Liver (tissue), 9 donors: ENCODE measurements around the gene WFS1. TPM values are rescaled to one million over a fixed set of nuclear protein-coding genes. Genes with fewer than 3 reads are reported as not detected.

Source experiments
- DNase-seq: peaks from one replicate; pipeline ENCODE4 v3.0.0-alpha.2; 2017; ENCODE audit warnings: low spot score
- H3K27ac ChIP-seq, 2 donors: one replicate each; pipeline ENCODE4 v1.7.0; 2013; ENCODE audit warnings: inconsistent platforms in 2 of 2, low read length in 2 of 2, control low read depth in 1 of 2, low read depth in 1 of 2, mild to moderate bottlenecking in 1 of 2
- H3K27me3 ChIP-seq, 4 donors: one replicate each; pipeline versions ENCODE4 v1.6.1 to v1.7.0; 2013; ENCODE audit warnings: low read length in 3 of 4, inconsistent platforms in 1 of 4, mild to moderate bottlenecking in 1 of 4, moderate library complexity in 1 of 4; ENCODE audit not compliant: control insufficient read depth in 4 of 4, insufficient read depth in 4 of 4
- H3K36me3 ChIP-seq, 4 donors: one replicate each; pipeline versions ENCODE4 v1.6.1 to v1.7.0; 2013; ENCODE audit warnings: low read length in 3 of 4, mild to moderate bottlenecking in 3 of 4, low read depth in 1 of 4, moderate library complexity in 1 of 4; ENCODE audit not compliant: control insufficient read depth in 4 of 4, insufficient read depth in 3 of 4
- H3K4me1 ChIP-seq, 4 donors: one replicate each; pipeline versions ENCODE4 v1.6.1 to v1.7.0; 2013; ENCODE audit warnings: low read length in 3 of 4, mild to moderate bottlenecking in 3 of 4, moderate library complexity in 1 of 4; ENCODE audit not compliant: control insufficient read depth in 4 of 4, insufficient read depth in 4 of 4
- H3K4me3 ChIP-seq, 3 donors: one replicate each; pipeline versions ENCODE4 v1.6.1 to v1.7.0; 2013; ENCODE audit warnings: low read length in 3 of 3, control low read depth in 1 of 3, low read depth in 1 of 3, mild to moderate bottlenecking in 1 of 3
- H3K9ac ChIP-seq, 2 donors: one replicate each; pipeline ENCODE4 v1.7.0; 2013; ENCODE audit warnings: low read length in 2 of 2, mild to moderate bottlenecking in 2 of 2, moderate library complexity in 2 of 2, control low read depth in 1 of 2, low read depth in 1 of 2
- H3K9me3 ChIP-seq, 4 donors: one replicate each; pipeline versions ENCODE4 v1.6.1 to v1.7.0; 2013; ENCODE audit warnings: low read length in 3 of 4; ENCODE audit not compliant: control insufficient read depth in 4 of 4
- EGR1 ChIP-seq, 2 donors: IDR thresholded peaks; 2 replicates each; pipeline ENCODE4 v1.6.1; 2016 to 2018; ENCODE audit warnings: antibody characterized with exemption in 2 of 2, low read depth in 2 of 2
- FOXA1 ChIP-seq: IDR thresholded peaks from 2 replicates; pipeline ENCODE4 v1.6.1; 2016; ENCODE audit warnings: antibody characterized with exemption
- HNF4A ChIP-seq, 2 donors: conservative IDR thresholded peaks; 2 replicates each; pipeline ENCODE4 v1.6.1; 2016; ENCODE audit warnings: antibody characterized with exemption in 2 of 2, mild to moderate bottlenecking in 2 of 2
- HNF4G ChIP-seq: IDR thresholded peaks from 2 replicates; pipeline ENCODE4 v1.6.1; 2016; ENCODE audit warnings: antibody characterized with exemption
- JUND ChIP-seq, 2 donors: IDR thresholded peaks; 2 replicates each; pipeline ENCODE4 v1.6.1; 2016; ENCODE audit warnings: antibody characterized with exemption in 2 of 2
- RAD21 ChIP-seq, 2 donors: IDR thresholded peaks; 2 replicates each; pipeline ENCODE4 v1.6.1; 2016; ENCODE audit warnings: antibody characterized with exemption in 2 of 2, mild to moderate bottlenecking in 2 of 2
- SP1 ChIP-seq: IDR thresholded peaks from 2 replicates; pipeline ENCODE4 v1.6.1; 2018; ENCODE audit warnings: antibody characterized with exemption, mild to moderate bottlenecking
- TAF1 ChIP-seq: conservative IDR thresholded peaks from 2 replicates; pipeline ENCODE4 v1.6.1; 2016; ENCODE audit warnings: antibody characterized with exemption, mild to moderate bottlenecking
- YY1 ChIP-seq: IDR thresholded peaks from 2 replicates; pipeline ENCODE4 v1.6.1; 2016; ENCODE audit warnings: antibody characterized with exemption, mild to moderate bottlenecking
- WGBS: extraction: QIAGEN DNeasy Blood & Tissue Kit; methylation state at CpG from one replicate; pipeline ENCODE4 v1.1.7; 2013; 5-methylcytosine and 5-hydroxymethylcytosine counted together
- polyA plus RNA-seq, 2 donors: library from polyadenylated mRNA; stranded (reverse) in 1 of 2; unstranded in 1 of 2; fragments of 200-250 nt in 1 of 2; fragments of >200 nt in 1 of 2; fragmentation: Nextera tagmentation in 1 of 2; extraction: Ambion mirVana in 1 of 2; gene quantifications; one replicate each; pipeline versions ENCODE4 v1.2.1 to v1.2.3, GENCODE V29; 2013 to 2015
- total RNA-seq, 2 donors: library from RNA; depleted of rRNA; stranded (reverse); fragments of >200 nt; gene quantifications; one replicate each; pipeline ENCODE4 v1.2.3, GENCODE V29; 2014
- TF ChIP-seq, protein P1 (sequence below): IDR thresholded peaks from 2 replicates; pipeline ENCODE4 v1.6.1; 2016; ENCODE audit warnings: antibody characterized with exemption, mild to moderate bottlenecking
- TF ChIP-seq, protein P2 (sequence below): IDR thresholded peaks from 2 replicates; pipeline ENCODE4 v1.6.1; 2016; ENCODE audit warnings: antibody characterized with exemption
- TF ChIP-seq, protein P3 (sequence below): IDR thresholded peaks from 2 replicates; pipeline ENCODE4 v1.6.1; 2016; ENCODE audit warnings: antibody characterized with exemption
- TF ChIP-seq, protein P4 (sequence below): IDR thresholded peaks from 2 replicates; pipeline ENCODE4 v1.6.1; 2016; ENCODE audit warnings: antibody characterized with exemption
- donor health status: healthy.
- donor health status: healthy.
- donor health status: healthy.
- donor health status: healthy.
- donor health status: healthy.

WFS1 gene
- total and polyA plus RNA-seq, 4 donors: 6.0 to 23.9 (median 13.0) TPM

DNA sequence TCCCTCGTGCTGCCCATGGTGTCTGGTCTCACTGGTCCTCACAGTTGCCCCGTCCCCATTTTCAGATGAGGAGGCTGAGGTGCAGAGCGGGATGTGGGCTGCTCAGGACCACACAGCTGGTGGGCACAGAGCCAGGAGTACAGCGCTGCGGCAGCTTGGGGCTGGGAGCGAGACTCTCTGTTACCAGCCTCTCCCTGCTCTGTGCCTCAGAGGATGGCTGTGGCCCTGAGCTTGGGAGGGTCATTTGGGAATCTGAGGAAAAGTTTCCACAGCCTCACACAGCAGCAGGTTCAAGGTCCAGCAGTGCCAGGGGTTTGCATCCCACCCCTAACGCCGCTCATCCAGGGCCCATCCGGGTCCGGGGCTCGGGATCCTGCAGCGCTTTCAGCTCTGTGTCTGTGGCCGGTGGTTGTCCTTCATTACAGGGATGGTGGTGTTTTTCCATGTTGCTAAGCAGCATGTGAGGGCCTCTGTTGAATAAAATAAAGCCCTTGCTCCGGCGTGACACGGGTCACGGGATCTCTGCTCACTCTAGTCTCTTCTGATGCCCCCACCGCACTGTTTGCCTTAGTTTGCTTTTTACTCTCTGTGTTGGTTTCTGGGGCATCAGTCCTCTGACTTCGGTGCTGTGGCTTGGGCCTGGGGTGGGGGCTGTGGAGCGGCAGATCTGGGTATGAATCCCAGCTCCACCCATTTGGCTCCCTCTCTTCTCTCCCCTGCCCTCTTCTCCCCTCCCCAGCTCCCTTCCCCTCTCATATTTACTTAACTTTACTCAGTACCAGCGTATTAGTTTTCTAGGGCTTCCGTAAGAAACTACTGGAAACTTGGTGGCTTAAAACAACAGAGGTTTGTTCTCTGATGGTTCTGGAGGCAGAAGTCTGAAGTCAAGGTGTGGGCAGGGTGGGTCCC is 6.5 kb downstream of the WFS1 start:
- Histone ChIP-seq H3K4me1 (peaks cover 2 to 20% (median 6%) of the 10 kb centered on the region in 4 donors), H3K27ac (no peak overlapping the region), H3K9me3 (no peaks in the 10 kb centered on the region), H3K27me3 (no peaks in the 10 kb centered on the region), H3K4me3 (no peak overlapping the region), H3K9ac (no peak overlapping the region), H3K36me3 (no peaks in the 10 kb centered on the region)
- TF ChIP-seq EGR1 (IDR thresholded peaks at IDR 0.05; ENCODE audit: low read depth in 2 of 2) (no peak), YY1 (no peak), HNF4A (conservative IDR thresholded peaks at IDR 0.05) (no peak)
- TF ChIP-seq, protein P1, sequence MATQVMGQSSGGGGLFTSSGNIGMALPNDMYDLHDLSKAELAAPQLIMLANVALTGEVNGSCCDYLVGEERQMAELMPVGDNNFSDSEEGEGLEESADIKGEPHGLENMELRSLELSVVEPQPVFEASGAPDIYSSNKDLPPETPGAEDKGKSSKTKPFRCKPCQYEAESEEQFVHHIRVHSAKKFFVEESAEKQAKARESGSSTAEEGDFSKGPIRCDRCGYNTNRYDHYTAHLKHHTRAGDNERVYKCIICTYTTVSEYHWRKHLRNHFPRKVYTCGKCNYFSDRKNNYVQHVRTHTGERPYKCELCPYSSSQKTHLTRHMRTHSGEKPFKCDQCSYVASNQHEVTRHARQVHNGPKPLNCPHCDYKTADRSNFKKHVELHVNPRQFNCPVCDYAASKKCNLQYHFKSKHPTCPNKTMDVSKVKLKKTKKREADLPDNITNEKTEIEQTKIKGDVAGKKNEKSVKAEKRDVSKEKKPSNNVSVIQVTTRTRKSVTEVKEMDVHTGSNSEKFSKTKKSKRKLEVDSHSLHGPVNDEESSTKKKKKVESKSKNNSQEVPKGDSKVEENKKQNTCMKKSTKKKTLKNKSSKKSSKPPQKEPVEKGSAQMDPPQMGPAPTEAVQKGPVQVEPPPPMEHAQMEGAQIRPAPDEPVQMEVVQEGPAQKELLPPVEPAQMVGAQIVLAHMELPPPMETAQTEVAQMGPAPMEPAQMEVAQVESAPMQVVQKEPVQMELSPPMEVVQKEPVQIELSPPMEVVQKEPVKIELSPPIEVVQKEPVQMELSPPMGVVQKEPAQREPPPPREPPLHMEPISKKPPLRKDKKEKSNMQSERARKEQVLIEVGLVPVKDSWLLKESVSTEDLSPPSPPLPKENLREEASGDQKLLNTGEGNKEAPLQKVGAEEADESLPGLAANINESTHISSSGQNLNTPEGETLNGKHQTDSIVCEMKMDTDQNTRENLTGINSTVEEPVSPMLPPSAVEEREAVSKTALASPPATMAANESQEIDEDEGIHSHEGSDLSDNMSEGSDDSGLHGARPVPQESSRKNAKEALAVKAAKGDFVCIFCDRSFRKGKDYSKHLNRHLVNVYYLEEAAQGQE: no peak
- no peak for DNase-seq
- 81% methylated on average over 22 of the region's 22 CpGs for WGBS

DNA sequence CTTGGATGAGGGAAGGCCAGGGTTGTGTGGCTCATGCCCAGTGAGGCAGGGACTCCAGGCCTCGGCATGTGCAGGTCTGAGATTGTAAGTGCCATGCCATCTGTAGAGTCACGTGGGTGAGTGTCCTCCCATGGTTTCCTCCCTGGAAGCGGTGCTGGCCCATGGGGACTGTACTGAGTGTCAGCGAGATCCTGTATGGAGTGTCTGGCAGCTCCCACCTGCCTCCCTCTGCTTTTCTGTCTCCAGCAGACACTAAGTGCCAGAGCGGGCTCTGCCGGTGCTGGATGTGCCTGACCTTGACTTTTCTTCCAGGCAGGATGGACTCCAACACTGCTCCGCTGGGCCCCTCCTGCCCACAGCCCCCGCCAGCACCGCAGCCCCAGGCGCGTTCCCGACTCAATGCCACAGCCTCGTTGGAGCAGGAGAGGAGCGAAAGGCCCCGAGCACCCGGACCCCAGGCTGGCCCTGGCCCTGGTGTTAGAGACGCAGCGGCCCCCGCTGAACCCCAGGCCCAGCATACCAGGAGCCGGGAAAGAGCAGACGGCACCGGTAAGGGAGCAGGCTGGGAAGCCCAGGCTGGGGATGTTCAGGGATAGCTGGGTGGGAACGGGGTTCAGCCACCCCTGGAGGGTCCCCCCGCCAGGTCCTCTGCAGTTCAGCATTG is 7.6 kb downstream of the WFS1 start:
- TF ChIP-seq, protein P2, sequence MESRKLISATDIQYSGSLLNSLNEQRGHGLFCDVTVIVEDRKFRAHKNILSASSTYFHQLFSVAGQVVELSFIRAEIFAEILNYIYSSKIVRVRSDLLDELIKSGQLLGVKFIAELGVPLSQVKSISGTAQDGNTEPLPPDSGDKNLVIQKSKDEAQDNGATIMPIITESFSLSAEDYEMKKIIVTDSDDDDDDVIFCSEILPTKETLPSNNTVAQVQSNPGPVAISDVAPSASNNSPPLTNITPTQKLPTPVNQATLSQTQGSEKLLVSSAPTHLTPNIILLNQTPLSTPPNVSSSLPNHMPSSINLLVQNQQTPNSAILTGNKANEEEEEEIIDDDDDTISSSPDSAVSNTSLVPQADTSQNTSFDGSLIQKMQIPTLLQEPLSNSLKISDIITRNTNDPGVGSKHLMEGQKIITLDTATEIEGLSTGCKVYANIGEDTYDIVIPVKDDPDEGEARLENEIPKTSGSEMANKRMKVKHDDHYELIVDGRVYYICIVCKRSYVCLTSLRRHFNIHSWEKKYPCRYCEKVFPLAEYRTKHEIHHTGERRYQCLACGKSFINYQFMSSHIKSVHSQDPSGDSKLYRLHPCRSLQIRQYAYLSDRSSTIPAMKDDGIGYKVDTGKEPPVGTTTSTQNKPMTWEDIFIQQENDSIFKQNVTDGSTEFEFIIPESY: no peak
- TF ChIP-seq RAD21 (IDR thresholded peaks at IDR 0.05) (no peak), FOXA1 (no peak), HNF4G (no peak), SP1 (no peak), JUND (IDR thresholded peaks at IDR 0.05) (no peak), HNF4A (conservative IDR thresholded peaks at IDR 0.05) (no peak), TAF1 (no peak)
- TF ChIP-seq, protein P3, sequence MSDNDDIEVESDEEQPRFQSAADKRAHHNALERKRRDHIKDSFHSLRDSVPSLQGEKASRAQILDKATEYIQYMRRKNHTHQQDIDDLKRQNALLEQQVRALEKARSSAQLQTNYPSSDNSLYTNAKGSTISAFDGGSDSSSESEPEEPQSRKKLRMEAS: no peak
- TF ChIP-seq, protein P4, sequence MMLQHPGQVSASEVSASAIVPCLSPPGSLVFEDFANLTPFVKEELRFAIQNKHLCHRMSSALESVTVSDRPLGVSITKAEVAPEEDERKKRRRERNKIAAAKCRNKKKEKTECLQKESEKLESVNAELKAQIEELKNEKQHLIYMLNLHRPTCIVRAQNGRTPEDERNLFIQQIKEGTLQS: no peak
- 91% methylated on average over 24 of the region's 24 CpGs for WGBS
- H3K4me3 ChIP-seq: no peak overlapping the region

More for the DNA sequence above, 7.6 kb downstream of the WFS1 start:
- Histone ChIP-seq H3K9me3 (no peaks in the 10 kb centered on the region), H3K36me3 (no peaks in the 10 kb centered on the region), H3K9ac (no peak overlapping the region), H3K4me1 (peaks cover 2 to 19% (median 3%) of the 10 kb centered on the region in 4 donors), H3K27ac (no peak overlapping the region), H3K27me3 (no peaks in the 10 kb centered on the region)
- DNase-seq: no peak
